Ishikawa (cell line): ENCODE results near the gene RGS5.

Experiments used
- CEBPB ChIP-seq: IDR thresholded peaks from 2 replicates; pipeline ENCODE4 v1.6.1; 2012
- CREB1 ChIP-seq: IDR thresholded peaks from 2 replicates; pipeline ENCODE4 v1.6.1; 2012; ENCODE audit warnings: low read depth
- EGR1 ChIP-seq: IDR thresholded peaks from 2 replicates; pipeline ENCODE4 v1.6.1; 2012
- EP300 ChIP-seq: IDR thresholded peaks from 2 replicates; pipeline ENCODE4 v1.6.1; 2012; ENCODE audit warnings: borderline replicate concordance
- FOXM1 ChIP-seq: IDR thresholded peaks from 2 replicates; pipeline ENCODE4 v1.6.1; 2012; ENCODE audit warnings: low read depth, borderline replicate concordance
- NFIC ChIP-seq: IDR thresholded peaks from 2 replicates; pipeline ENCODE4 v1.6.1; 2012
- RAD21 ChIP-seq: IDR thresholded peaks from 2 replicates; pipeline ENCODE4 v1.6.1; 2012; ENCODE audit warnings: low read depth
- TAF1 ChIP-seq: IDR thresholded peaks from 2 replicates; pipeline ENCODE4 v1.6.1; 2012; ENCODE audit warnings: low read depth, mild to moderate bottlenecking
- TCF12 ChIP-seq: IDR thresholded peaks from 2 replicates; pipeline ENCODE4 v1.6.1; 2012; ENCODE audit warnings: low read depth
- TEAD4 ChIP-seq: IDR thresholded peaks from 2 replicates; pipeline ENCODE4 v1.6.1; 2012
- YY1 ChIP-seq: IDR thresholded peaks from 2 replicates; pipeline ENCODE4 v1.6.1; 2012; ENCODE audit warnings: low read depth
- ZBTB7A ChIP-seq: IDR thresholded peaks from 2 replicates; pipeline ENCODE4 v1.6.1; 2012; ENCODE audit warnings: low read depth
- TF ChIP-seq, protein P1 (sequence below): IDR thresholded peaks from 2 replicates; pipeline ENCODE4 v1.6.1; 2012
- TF ChIP-seq, protein P2 (sequence below): IDR thresholded peaks from 2 replicates; pipeline ENCODE4 v1.6.1; 2012; ENCODE audit warnings: low read depth, mild to moderate bottlenecking
- TF ChIP-seq, protein P3 (sequence below): IDR thresholded peaks from 2 replicates; pipeline ENCODE4 v1.6.1; 2012

The RGS5 gene

DNA sequence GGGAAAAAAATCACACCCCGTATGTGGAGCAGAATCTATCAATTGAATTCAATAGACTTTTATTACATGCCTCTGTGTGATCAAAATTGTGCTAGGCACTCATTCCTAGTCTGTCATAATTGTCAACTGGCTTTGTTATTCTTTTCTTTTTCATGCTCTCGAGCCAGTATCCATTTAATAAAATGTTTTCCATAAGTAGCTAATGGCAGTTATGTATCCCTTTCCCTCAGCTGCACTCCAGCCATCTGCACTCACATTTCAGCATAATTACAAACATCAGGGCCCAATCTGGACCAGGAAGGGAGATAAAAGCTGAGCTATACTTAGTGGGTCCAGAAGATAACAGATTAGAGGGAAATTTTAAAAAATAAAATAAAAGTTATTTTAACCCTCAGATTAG is 15.9 kb downstream of the RGS5 start:
- TF ChIP-seq TAF1: no peak
- TF ChIP-seq YY1: no peak
- TF ChIP-seq, protein P1, sequence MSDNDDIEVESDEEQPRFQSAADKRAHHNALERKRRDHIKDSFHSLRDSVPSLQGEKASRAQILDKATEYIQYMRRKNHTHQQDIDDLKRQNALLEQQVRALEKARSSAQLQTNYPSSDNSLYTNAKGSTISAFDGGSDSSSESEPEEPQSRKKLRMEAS: no peak
- no peak for TF ChIP-seq TCF12
- TF ChIP-seq ZBTB7A: no peak
- no peak for TF ChIP-seq CREB1
- TF ChIP-seq FOXM1: no peak
- TF ChIP-seq, protein P2, sequence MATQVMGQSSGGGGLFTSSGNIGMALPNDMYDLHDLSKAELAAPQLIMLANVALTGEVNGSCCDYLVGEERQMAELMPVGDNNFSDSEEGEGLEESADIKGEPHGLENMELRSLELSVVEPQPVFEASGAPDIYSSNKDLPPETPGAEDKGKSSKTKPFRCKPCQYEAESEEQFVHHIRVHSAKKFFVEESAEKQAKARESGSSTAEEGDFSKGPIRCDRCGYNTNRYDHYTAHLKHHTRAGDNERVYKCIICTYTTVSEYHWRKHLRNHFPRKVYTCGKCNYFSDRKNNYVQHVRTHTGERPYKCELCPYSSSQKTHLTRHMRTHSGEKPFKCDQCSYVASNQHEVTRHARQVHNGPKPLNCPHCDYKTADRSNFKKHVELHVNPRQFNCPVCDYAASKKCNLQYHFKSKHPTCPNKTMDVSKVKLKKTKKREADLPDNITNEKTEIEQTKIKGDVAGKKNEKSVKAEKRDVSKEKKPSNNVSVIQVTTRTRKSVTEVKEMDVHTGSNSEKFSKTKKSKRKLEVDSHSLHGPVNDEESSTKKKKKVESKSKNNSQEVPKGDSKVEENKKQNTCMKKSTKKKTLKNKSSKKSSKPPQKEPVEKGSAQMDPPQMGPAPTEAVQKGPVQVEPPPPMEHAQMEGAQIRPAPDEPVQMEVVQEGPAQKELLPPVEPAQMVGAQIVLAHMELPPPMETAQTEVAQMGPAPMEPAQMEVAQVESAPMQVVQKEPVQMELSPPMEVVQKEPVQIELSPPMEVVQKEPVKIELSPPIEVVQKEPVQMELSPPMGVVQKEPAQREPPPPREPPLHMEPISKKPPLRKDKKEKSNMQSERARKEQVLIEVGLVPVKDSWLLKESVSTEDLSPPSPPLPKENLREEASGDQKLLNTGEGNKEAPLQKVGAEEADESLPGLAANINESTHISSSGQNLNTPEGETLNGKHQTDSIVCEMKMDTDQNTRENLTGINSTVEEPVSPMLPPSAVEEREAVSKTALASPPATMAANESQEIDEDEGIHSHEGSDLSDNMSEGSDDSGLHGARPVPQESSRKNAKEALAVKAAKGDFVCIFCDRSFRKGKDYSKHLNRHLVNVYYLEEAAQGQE: no peak
- no peak for TF ChIP-seq CEBPB
- TF ChIP-seq NFIC: no peak
- TF ChIP-seq, protein P3, sequence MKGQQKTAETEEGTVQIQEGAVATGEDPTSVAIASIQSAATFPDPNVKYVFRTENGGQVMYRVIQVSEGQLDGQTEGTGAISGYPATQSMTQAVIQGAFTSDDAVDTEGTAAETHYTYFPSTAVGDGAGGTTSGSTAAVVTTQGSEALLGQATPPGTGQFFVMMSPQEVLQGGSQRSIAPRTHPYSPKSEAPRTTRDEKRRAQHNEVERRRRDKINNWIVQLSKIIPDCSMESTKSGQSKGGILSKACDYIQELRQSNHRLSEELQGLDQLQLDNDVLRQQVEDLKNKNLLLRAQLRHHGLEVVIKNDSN: no peak
- no peak for TF ChIP-seq RAD21
- no peak for TF ChIP-seq TEAD4
- no peak for TF ChIP-seq EGR1
- no peak for TF ChIP-seq EP300

DNA sequence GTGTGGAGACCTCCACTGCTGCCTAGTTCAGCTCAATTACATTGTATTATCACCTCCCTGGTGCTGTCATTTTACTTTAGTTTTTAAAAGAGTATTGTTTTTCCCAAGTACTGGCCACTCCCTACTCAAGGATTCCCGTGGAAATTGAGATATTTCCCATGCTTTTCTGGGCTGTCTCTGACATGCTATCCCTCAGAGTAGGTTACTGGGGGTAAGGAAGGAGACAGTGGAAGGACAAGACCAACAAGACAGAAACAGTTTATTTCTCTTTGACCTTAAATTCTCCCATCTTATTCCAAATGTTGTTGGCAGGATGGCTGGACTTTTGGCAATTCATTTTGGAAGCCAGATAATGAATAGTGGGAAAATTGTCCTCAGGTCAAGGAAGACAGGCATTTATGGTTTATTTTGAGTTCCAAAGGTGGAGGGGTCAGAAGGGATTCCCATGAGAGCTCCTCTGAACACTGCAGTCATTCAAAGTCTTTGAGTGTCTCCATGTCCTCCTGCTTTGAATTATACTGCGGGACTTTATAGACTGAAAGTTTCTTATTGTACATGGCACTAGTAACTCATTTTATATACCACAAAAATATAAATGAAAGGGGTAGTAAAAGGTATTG is 20.3 kb downstream of the RGS5 start:
- TF ChIP-seq, protein P3: no peak
- TF ChIP-seq, protein P2: no peak
- TF ChIP-seq FOXM1 (no peak), NFIC (no peak), TCF12 (no peak)
- TF ChIP-seq, protein P1: no peak

DNA sequence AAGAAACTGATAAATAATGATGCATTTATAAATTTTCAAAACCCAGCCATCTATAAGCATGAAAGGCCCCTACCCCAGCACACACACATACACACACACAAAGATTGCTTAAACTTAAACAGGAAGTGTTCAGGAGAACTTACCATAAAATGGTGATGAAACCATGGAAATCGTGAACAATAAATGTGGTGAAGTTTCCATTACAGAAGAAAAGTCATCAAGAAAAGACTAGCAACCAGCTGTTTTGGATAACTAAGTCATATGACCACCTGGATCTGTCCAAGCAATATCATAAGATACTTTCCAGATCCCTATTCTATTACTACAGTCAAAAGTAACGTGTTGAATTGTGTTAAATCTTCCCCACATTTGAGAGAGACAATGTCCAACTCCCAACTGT is 24.1 kb downstream of the RGS5 start:
- TF ChIP-seq, protein P1: no peak
- TF ChIP-seq TAF1: no peak
- no peak for TF ChIP-seq NFIC
- no peak for TF ChIP-seq TCF12
- no peak for TF ChIP-seq RAD21
- no peak for TF ChIP-seq FOXM1
- TF ChIP-seq YY1: no peak

DNA sequence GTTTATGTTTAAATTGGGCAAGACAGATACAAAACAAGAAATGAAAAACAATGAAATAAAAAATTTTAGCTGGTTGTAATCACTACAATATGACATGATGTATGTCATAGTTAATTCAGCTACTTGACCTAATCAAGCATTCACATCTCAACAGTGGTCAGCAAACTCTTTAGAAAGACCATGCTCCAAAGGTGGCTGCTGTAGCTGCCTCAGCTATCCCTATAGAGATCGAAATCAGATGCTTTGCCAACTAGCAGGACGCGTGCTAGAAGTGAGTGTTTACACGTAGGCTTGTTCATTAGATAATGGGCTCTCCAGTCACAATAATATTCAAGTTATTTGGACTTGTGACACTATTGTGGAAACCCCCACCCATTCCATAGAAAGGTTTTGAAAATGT is 25.9 kb downstream of the RGS5 start:
- TF ChIP-seq EP300 (no peak), TEAD4 (no peak), ZBTB7A (no peak), CEBPB (no peak), YY1 (no peak), NFIC (no peak), EGR1 (no peak), TAF1 (no peak), TCF12 (no peak), CREB1 (no peak), RAD21 (no peak), FOXM1 (no peak)
- TF ChIP-seq, protein P1: no peak
- TF ChIP-seq, protein P3: no peak
- TF ChIP-seq, protein P2: no peak
